Fibroblast of gingiva (primary cell): ENCODE results near the gene MAP3K19.

Experiments
- DNase-seq: peaks from one replicate; pipeline ENCODE4 v3.0.0-alpha.2; 2011; ENCODE audit warnings: low read depth

MAP3K19 gene

GRCh38 chr2:134932864-134933526 is 114.3 kb downstream of the MAP3K19 start:
- no peak for DNase-seq

GRCh38 chr2:134927195-134927594 is 120.1 kb downstream of the MAP3K19 start:
- DNase-seq, result peak; percentile 30

GRCh38 chr2:134926231-134926931 is 120.9 kb downstream of the MAP3K19 start:
- peak; percentile 24 for DNase-seq

GRCh38 chr2:134924912-134925311 is 122.3 kb downstream of the MAP3K19 start:
- DNase-seq, result no peak

GRCh38 chr2:134919341-134920210 is 127.7 kb downstream of the MAP3K19 start:
- no peak for DNase-seq

- DNase-seq, result peak; percentile 99
Measured at GRCh38 chr2:134918526-134919340, 128.5 kb downstream of the MAP3K19 start, which contains the start of gene CCNT2. CCNT2 (plus strand) TSS chr2:134918822; CDS start chr2:134918855, 33 bp downstream.

- DNase-seq, result no peak
Measured at GRCh38 chr2:134917888-134918525, 129.2 kb downstream of the MAP3K19 start.

- DNase-seq, result no peak
Measured at GRCh38 chr2:134917360-134917865, 129.8 kb downstream of the MAP3K19 start.
